DND-41 (cell line): ENCODE results near the gene SEMA7A.

Experiments used
- ATAC-seq: fragments of 200-7000 bp; cut with Tn5 transposase; 3 replicates; pipeline ENCODE4 v1.9.1; 2021; ENCODE audit warnings: low read depth; ENCODE audit not compliant: insufficient read depth
- DNase-seq: peaks from one replicate; pipeline ENCODE4 v3.0.0-alpha.2; 2020
- H2AFZ ChIP-seq: 2 replicates; pipeline ENCODE4 v1.6.0; 2012; ENCODE audit warnings: low read depth, low read length
- H3K27ac ChIP-seq: 2 replicates; pipeline ENCODE4 v1.5.1; 2012; ENCODE audit warnings: low read length, inconsistent platforms
- H3K27me3 ChIP-seq: fragments of 200-600 bp; sonication (generic); 2 replicates; pipeline ENCODE4 v1.6.0; 2012; ENCODE audit warnings: low read length, mild to moderate bottlenecking, inconsistent platforms; ENCODE audit not compliant: insufficient read depth, poor library complexity
- H3K36me3 ChIP-seq: 2 replicates; pipeline ENCODE4 v1.5.1; 2012; ENCODE audit warnings: low read length, inconsistent platforms; ENCODE audit not compliant: insufficient read depth
- H3K4me1 ChIP-seq: 2 replicates; pipeline ENCODE4 v1.5.1; 2012; ENCODE audit warnings: mild to moderate bottlenecking, low read length; ENCODE audit not compliant: insufficient read depth
- H3K4me2 ChIP-seq: 2 replicates; pipeline ENCODE4 v1.6.0; 2012; ENCODE audit warnings: mild to moderate bottlenecking, moderate library complexity, low read length, inconsistent platforms; ENCODE audit not compliant: insufficient read depth
- H3K4me3 ChIP-seq, 2 experiments: fragments of 200-600 bp in 1 of 2; shearing (Covaris generic) in 1 of 2; 2 replicates each; pipeline ENCODE4 v1.5.1; 2012 to 2016; ENCODE audit warnings: inconsistent platforms in 2 of 2, low read length in 2 of 2, mild to moderate bottlenecking in 2 of 2, low read depth in 1 of 2, moderate library complexity in 1 of 2
- H3K79me2 ChIP-seq: 2 replicates; pipeline ENCODE4 v1.6.0; 2012; ENCODE audit warnings: low read length, inconsistent platforms; ENCODE audit not compliant: insufficient read depth
- H3K9ac ChIP-seq: 2 replicates; pipeline ENCODE4 v1.6.0; 2012; ENCODE audit warnings: low read depth, mild to moderate bottlenecking, inconsistent platforms, low read length, moderate library complexity
- H3K9me3 ChIP-seq: 2 replicates; pipeline ENCODE4 v1.5.1; 2012; ENCODE audit warnings: low read length, moderate library complexity, mild to moderate bottlenecking, inconsistent platforms; ENCODE audit not compliant: insufficient read depth, severe bottlenecking
- H4K20me1 ChIP-seq: 2 replicates; pipeline ENCODE4 v1.6.0; 2012; ENCODE audit warnings: low read length; ENCODE audit not compliant: insufficient read depth
- CTCF ChIP-seq: IDR thresholded peaks from 2 replicates; pipeline ENCODE4 v1.5.1; 2012; ENCODE audit warnings: borderline replicate concordance, low read length, moderate library complexity, mild to moderate bottlenecking; ENCODE audit not compliant: poor library complexity, severe bottlenecking; ENCODE audit errors: extremely low read depth
- EZH2 ChIP-seq: IDR thresholded peaks from 3 replicates; pipeline ENCODE4 v1.6.1; 2012; ENCODE audit warnings: borderline replicate concordance, low read depth, mild to moderate bottlenecking, moderate library complexity, low read length, inconsistent platforms; ENCODE audit not compliant: severe bottlenecking

Gene SEMA7A

GRCh38 chr15:74384881-74385643, 48.7 kb downstream of the SEMA7A start:
- H2AFZ ChIP-seq = no peak overlapping the region
- H3K4me2 ChIP-seq = no peak overlapping the region
- peak overlapping the region; percentile 18 for H3K27ac ChIP-seq
- H3K27me3 ChIP-seq = no peaks in the 10 kb centered on the region
- H3K9me3 ChIP-seq = no peaks in the 10 kb centered on the region
- H3K79me2 ChIP-seq = no peaks in the 10 kb centered on the region
- TF ChIP-seq EZH2 = no peak
- TF ChIP-seq CTCF = no peak
- no peaks in the 10 kb centered on the region for H3K36me3 ChIP-seq
- H3K4me1 ChIP-seq = peaks cover 29% of the 10 kb centered on the region
- H4K20me1 ChIP-seq = no peaks in the 10 kb centered on the region
- no peak; the same call in 2 of the 3 replicates for ATAC-seq
- DNase-seq = no peak
- no peak overlapping the region for H3K9ac ChIP-seq
- H3K4me3 ChIP-seq = no peak overlapping the region

- Histone ChIP-seq H3K9me3 (no peaks in the 10 kb centered on the region), H3K79me2 (no peaks in the 10 kb centered on the region), H3K36me3 (no peaks in the 10 kb centered on the region), H3K4me1 (peaks cover 29% of the 10 kb centered on the region), H3K4me3 (no peak overlapping the region), H3K9ac (no peak overlapping the region), H4K20me1 (no peaks in the 10 kb centered on the region), H3K27me3 (no peaks in the 10 kb centered on the region), H3K4me2 (no peak overlapping the region), H2AFZ (no peak overlapping the region), H3K27ac (peak overlapping the region; percentile 18)
- DNase-seq (peak; percentile 53), ATAC-seq (no peak; the same call in 2 of the 3 replicates)
- TF ChIP-seq CTCF (no peak), EZH2 (no peak)
Observed at GRCh38 chr15:74384566-74384880, 49.2 kb downstream of the SEMA7A start.

GRCh38 chr15:74383695-74384565, 49.8 kb downstream of the SEMA7A start:
- no peaks in the 10 kb centered on the region for H3K9me3 ChIP-seq
- ATAC-seq (peak; percentile 27; the same call in 1 of the 3 replicates), DNase-seq (peak; percentile 41)
- no peak for TF ChIP-seq EZH2
- no peak for TF ChIP-seq CTCF
- H3K4me1 ChIP-seq = peaks cover 29% of the 10 kb centered on the region
- H3K4me3 ChIP-seq = no peak overlapping the region
- no peaks in the 10 kb centered on the region for H3K79me2 ChIP-seq
- no peak overlapping the region for H3K4me2 ChIP-seq
- peak overlapping the region; percentile 18 for H3K27ac ChIP-seq
- no peak overlapping the region for H3K9ac ChIP-seq
- H4K20me1 ChIP-seq = no peaks in the 10 kb centered on the region
- H2AFZ ChIP-seq = no peak overlapping the region
- H3K36me3 ChIP-seq = no peaks in the 10 kb centered on the region
- no peaks in the 10 kb centered on the region for H3K27me3 ChIP-seq
